AG04450 (cell line): Measurements from ENCODE around the gene WDR53. TPM values are rescaled to one million over a fixed set of nuclear protein-coding genes. Genes with fewer than 3 reads are reported as not detected.

ENCODE experiments used
- CTCF ChIA-PET: fragments of 300-600, 350-600 bp; formaldehyde crosslinking; extraction: SDS; loops from one replicate; lab custom pipeline; 2022; ENCODE audit warnings: antibody characterized with exemption, inconsistent platforms; lab: Charles Lee
- POLR2A ChIA-PET: fragments of 350-600 bp; formaldehyde crosslinking; extraction: SDS; loops from one replicate; lab custom pipeline; 2021; ENCODE audit warnings: antibody characterized with exemption, inconsistent platforms; lab: Yijun Ruan, JAX
- DNase-seq: peaks from one replicate; pipeline ENCODE4 v3.0.0-alpha.2; 2011; ENCODE audit warnings: low read depth, low spot score
- H3K27ac ChIP-seq: one replicate; pipeline ENCODE4 v1.5.1; 2012; ENCODE audit warnings: low read depth, low read length, control low read depth
- H3K27me3 ChIP-seq: one replicate; pipeline ENCODE4 v1.6.0; 2012; ENCODE audit warnings: low read length; ENCODE audit not compliant: control insufficient read depth, insufficient read depth
- H3K4me3 ChIP-seq: 2 replicates; pipeline ENCODE4 v1.5.1; 2011; ENCODE audit warnings: mild to moderate bottlenecking, low read depth, low read length, control low read depth
- H3K9me3 ChIP-seq: 2 replicates; pipeline ENCODE4 v1.5.1; 2012; ENCODE audit warnings: low read length; ENCODE audit not compliant: control insufficient read depth, insufficient read depth
- CTCF ChIP-seq: IDR thresholded peaks from 2 replicates; pipeline ENCODE4 v1.5.1; 2011; ENCODE audit warnings: low read depth, low read length, control low read depth, inconsistent platforms
- polyA plus RNA-seq: library from polyadenylated mRNA; depleted of rRNA; stranded (reverse); fragments of >200 nt; gene quantifications from 2 replicates; pipeline ENCODE4 v1.2.3, GENCODE V29; 2011; rRNA removed
- small RNA-seq: library from RNA; depleted of rRNA; stranded (forward); fragments of <200 nt; gene quantifications from one replicate; pipeline ENCODE3, GENCODE V24; 2012; ENCODE audit warnings: low read depth; ENCODE audit not compliant: insufficient read length

The WDR53 gene
- polyA plus RNA-seq, 1 experiment, result 6.8 TPM

- no peak for TF ChIP-seq CTCF
- Histone ChIP-seq H3K4me3 (no peak overlapping the region), H3K27ac (no peak overlapping the region), H3K27me3 (no peaks in the 10 kb centered on the region), H3K9me3 (no peaks in the 10 kb centered on the region; the same call in none of the 2 replicates)
- POLR2A ChIA-PET, result no interaction called here
- CTCF ChIA-PET, result interaction anchor here (0.9 kb wide), 1 partner anchor 16 kb away, joined by 3 read pairs; no protein-coding TSS in a partner anchor
- DNase-seq, result no peak
Measured at GRCh38 chr3:196506687-196507086, 61.7 kb downstream of the WDR53 start.

- TF ChIP-seq CTCF, result no peak
- Histone ChIP-seq H3K4me3 (no peak overlapping the region), H3K9me3 (no peaks in the 10 kb centered on the region; the same call in none of the 2 replicates), H3K27me3 (no peaks in the 10 kb centered on the region), H3K27ac (no peak overlapping the region)
- ChIA-PET POLR2A (interaction anchor here (1.4 kb wide), 1 partner anchor 24 kb away, joined by 6 read pairs; no protein-coding TSS in a partner anchor), CTCF (interaction anchor here (0.6 kb wide), 1 partner anchor 19 kb away, joined by 3 read pairs; no protein-coding TSS in a partner anchor)
- DNase-seq, result no peak
Measured at GRCh38 chr3:196504556-196504955, 63.8 kb downstream of the WDR53 start.

Small RNA genes within 50 kb of the gene (small RNA-seq; reads per million reads assigned to genes)
- gene RPS29P3, result not detected

Other genes with a start within 250 kb of the WDR53 start
- not detected in 2 replicates for gene TM4SF19, start 230.2 kb downstream of the WDR53 start, polyA plus RNA-seq
- 20.6 and 28.6 TPM in 2 replicates for gene UBXN7, start 136.1 kb downstream of the WDR53 start, polyA plus RNA-seq
- 4.1 and 5.6 TPM in 2 replicates for gene RNF168, start 64.8 kb downstream of the WDR53 start, polyA plus RNA-seq
- gene SMCO1, start 53.2 kb downstream of the WDR53 start, polyA plus RNA-seq, result not detected in 2 replicates
- gene FBXO45, start 106 bp upstream of the WDR53 start, polyA plus RNA-seq, result 6.5 and 10.2 TPM in 2 replicates
- 0.10 and 0.11 TPM in 2 replicates for gene NRROS, start 71.1 kb upstream of the WDR53 start, polyA plus RNA-seq
- 2.0 and 3.4 TPM in 2 replicates for gene CEP19, start 143.7 kb upstream of the WDR53 start, polyA plus RNA-seq
- gene PIGX, start 143.8 kb upstream of the WDR53 start, polyA plus RNA-seq, result 8.5 and 12.7 TPM in 2 replicates
- gene PAK2, start 171.3 kb upstream of the WDR53 start, polyA plus RNA-seq, result 51.0 and 52.2 TPM in 2 replicates